Measurements from ENCODE around the gene PRKRA. TPM values are rescaled to one million over a fixed set of nuclear protein-coding genes. Genes with fewer than 3 reads are reported as not detected.

Gene PRKRA
- total RNA-seq, 1 donor = 45.0 TPM

Other genes starting within 250 kb of the PRKRA start
- 0.81 TPM for gene PJVK, start 203 bp upstream of the PRKRA start, total RNA-seq
- gene FKBP7, start 27.4 kb upstream of the PRKRA start, total RNA-seq = 2.7 TPM
- 4.8 TPM for gene PLEKHA3, start 29.3 kb upstream of the PRKRA start, total RNA-seq